GM10266 (cell line): ENCODE measurements around the gene MAD1L1.

Source experiments
- DNase-seq: peaks from one replicate; pipeline ENCODE4 v3.0.0; 2012; ENCODE audit errors: extremely low spot score
- TF ChIP-seq, protein P1 (sequence below): IDR thresholded peaks from 2 replicates; pipeline ENCODE4 v1.5.1; 2012; ENCODE audit warnings: mild to moderate bottlenecking, low read depth; ENCODE audit not compliant: control insufficient read depth, insufficient read depth; ENCODE audit errors: missing control alignments

The MAD1L1 gene

DNA sequence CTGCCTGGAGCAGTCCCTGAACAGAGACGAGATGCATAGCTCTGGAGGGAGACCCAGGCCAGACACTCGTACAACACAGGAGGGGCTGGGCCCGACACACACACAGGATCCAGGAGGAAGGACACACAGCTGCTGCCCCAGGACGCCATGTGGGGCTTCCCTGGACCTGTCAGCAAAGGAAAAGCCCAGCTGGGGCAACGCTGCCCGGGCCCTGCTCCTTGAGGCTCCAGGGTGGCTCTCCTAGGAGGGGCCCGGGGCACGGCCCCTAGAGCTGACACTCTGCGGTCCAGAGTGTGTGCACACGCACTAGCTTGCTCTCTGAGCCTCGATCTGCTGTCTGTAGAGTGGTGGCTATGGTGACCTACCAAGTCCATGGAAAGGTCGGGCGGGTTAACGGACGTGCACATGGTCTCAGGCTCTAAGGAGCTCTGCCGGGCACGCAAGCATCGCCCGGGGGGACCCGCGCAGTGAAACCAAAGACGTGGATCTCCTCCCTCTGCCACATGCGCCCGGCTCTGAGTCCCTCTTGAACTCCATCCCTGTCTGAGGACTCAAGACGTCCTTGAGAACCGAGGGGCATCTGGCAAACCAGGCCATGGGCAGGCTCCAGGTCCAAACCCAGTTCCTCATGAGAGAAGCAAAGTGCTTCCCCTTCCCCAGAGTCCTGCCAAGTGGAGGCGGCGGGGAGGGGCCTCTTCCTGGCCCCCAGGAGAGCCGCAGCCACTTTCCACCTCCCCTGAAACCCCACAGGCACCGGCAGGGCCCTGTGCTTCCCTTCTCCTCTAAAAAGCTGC, 283.7 kb downstream of the MAD1L1 start:
- TF ChIP-seq, protein P1, sequence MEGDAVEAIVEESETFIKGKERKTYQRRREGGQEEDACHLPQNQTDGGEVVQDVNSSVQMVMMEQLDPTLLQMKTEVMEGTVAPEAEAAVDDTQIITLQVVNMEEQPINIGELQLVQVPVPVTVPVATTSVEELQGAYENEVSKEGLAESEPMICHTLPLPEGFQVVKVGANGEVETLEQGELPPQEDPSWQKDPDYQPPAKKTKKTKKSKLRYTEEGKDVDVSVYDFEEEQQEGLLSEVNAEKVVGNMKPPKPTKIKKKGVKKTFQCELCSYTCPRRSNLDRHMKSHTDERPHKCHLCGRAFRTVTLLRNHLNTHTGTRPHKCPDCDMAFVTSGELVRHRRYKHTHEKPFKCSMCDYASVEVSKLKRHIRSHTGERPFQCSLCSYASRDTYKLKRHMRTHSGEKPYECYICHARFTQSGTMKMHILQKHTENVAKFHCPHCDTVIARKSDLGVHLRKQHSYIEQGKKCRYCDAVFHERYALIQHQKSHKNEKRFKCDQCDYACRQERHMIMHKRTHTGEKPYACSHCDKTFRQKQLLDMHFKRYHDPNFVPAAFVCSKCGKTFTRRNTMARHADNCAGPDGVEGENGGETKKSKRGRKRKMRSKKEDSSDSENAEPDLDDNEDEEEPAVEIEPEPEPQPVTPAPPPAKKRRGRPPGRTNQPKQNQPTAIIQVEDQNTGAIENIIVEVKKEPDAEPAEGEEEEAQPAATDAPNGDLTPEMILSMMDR = no peak
- no peak for DNase-seq

DNA sequence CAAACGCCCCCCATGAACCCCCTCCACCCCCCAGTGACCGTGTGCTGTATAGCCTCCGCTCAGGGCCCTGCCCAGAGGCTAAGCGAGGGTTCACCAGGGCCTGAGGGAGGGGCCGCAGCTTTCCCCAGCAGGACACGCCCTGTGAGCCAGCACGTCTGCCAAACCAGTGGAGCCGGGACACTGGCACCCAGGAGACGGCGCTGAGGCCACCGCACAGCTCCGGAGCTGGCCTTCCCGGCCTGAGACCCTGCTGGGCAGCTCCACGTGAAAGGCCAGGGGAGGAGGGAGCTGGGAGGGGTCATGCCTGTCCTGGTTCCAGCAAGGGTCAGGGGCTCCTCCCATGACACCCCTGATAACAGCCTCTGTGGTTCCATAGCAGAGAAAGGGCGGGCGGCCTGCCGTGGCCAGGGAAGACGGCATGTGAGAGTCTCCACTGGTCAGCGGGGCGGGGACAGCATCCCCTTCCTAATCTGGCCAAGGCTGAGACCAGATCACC, 284.4 kb downstream of the MAD1L1 start:
- no peak for DNase-seq
- TF ChIP-seq, protein P1 = no peak

- no peak for DNase-seq
- TF ChIP-seq, protein P1 = no peak
Observed at GRCh38 chr7:1947586-1948217, 285.0 kb downstream of the MAD1L1 start.

DNA sequence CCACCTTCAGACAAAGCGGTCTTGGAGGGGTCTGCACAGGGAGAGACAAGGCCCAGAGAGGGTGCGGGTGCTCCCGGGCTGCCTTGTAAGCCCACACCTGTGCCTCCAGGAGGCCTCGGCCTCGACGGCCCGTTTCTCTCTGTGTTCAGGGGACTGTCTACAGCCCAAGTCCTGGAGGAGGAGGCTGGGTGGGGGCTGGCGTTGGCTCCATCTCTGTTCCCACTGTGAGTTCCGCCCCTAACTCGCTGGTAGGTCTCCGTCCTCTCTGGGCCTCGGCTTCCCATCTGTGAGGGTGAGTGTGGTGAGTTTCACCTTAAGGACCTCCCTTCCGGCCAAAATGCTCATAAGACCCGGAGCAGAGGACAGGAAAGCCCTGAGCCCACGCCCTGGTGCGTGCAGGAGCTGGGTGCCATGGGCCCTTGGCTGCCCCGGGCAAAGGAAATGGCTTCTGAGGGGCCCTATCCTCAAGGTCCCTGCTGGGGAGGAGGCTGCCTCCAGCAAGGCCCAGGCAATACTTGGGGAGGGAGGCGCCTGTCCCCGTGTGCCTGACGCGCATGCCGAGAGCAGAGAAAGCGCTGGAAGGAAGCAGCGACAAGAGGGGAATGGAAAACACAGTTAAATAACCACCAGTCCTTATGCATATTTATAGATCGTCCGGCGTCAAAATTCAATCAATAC, 285.8 kb downstream of the MAD1L1 start:
- no peak for DNase-seq
- TF ChIP-seq, protein P1 = no peak

DNA sequence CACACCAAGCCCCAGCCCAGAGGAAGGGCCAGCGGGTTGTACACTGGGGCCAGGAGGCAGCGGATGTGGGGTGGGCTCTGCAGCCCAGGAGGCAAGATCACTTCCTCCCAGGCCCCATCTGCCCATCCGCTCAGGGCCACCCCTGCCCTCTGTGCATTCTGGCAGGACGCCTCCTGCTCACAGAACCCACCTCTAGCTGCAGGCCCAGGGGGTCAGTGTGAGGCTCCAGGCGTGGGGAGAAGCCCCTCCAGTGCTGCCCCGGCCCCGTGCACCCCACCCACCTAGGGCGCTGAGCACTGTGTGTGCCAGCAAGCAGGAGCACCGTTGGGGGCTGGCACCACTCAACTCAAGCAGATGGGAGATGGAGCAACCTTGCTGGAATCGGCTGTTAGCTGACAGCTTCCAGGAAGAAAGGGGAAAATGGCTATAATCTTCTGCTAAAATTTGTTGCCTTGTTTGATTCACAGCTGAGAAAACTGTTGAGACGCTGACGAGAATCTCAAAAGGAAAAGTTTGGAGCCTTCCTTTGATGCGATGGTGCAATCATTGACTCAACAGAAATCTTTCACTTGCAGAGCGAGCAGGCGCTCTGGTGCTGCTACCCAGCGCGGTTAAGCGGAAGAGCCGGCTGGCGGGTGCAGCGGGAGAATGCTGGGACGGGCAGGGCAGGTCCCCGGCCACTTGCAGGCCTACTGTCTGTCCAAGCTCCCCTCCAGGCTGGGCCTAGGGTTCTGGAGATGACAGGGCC, 286.5 kb downstream of the MAD1L1 start:
- DNase-seq = no peak
- TF ChIP-seq, protein P1 = no peak

DNA sequence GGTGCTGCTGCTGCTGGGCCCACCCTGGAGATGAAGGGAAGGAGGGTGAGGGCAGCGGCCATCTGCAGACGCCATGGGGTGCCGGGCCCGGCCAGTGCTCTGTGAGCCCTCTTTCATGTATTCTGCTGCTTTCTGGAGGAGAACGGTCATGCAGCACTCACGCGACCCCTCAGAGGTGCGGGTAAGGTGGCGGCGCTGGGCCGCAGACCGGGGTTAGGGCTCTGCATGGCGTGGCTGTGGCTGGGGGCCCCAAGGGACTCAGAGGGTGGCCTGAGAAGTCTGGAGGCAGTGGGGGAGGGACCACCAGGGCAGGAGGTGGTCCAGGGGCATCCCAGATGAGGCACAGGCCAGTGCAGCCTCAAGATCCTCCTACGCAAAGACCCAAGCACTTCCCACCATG, 287.2 kb downstream of the MAD1L1 start:
- DNase-seq = no peak
- TF ChIP-seq, protein P1 = no peak
